NCI-H69 (cell line): ENCODE data around the gene SPCS1.
"Not testable (repeated sequence)": the region's sequence is repeated elsewhere in the genome, so short reads cannot be mapped to it uniquely, and the experiment has no call there.

Source experiments
- DNase-seq: peaks from one replicate; lab custom pipeline; 2025; lab: John Stamatoyannopoulos, UW

The SPCS1 gene

DNA sequence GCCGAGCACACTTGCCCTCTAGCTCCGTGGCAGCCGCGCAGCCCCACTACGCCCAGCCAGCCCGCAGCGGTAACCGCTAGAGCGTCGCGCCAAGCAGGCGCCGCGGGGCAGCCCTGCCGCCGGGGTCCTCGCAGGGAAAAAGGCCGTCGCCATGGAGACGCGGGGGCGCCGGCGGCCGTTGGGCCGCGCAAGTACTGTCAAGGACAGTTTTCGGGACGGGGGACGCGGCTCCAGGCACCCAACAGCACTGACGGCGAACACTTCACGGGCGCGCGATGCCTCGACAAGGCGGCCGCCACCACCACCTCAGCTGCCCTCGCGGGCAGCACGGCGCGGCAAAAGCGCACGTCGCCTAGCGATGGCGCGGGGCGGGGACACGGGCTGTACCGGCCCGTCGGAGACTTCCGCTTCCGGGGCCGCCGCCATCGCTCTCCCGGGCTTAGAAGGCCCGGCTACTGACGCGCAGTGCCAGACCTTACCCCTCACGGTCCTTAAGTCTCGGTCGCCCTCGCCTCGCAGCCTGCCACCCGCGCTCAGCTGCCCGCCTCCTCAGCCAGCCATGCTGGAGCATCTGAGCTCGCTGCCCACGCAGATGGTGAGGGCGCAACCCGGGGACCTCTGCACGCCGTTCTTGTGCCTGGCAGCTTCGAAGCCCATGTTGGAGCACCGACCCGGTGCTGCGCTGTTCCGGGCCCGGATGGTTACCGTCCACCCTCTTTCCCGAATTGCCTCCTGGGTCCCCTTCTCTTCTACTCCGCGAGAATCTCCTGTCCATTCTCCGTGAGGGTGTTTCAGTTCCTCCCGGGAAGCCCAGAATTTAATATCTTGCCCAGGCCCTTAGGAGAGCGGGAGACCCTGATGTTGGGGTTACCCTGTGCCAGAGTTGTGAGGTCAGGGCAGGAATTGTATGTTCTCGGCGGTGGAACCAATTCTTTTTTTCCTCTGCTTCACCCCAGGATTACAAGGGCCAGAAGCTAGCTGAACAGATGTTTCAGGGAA, at the start of gene SPCS1, which contains the start of gene GLT8D1:
Gene SPCS1 (plus strand): TSS at position 419 of the 999 bp plus-strand sequence. CDS start 141 bp downstream, at position 560.
Gene GLT8D1 (minus strand): TSS at position 104 of the 999 bp plus-strand sequence. CDS start 5,331 bp downstream, outside the sequence.
- peak; percentile 88 for DNase-seq

DNA sequence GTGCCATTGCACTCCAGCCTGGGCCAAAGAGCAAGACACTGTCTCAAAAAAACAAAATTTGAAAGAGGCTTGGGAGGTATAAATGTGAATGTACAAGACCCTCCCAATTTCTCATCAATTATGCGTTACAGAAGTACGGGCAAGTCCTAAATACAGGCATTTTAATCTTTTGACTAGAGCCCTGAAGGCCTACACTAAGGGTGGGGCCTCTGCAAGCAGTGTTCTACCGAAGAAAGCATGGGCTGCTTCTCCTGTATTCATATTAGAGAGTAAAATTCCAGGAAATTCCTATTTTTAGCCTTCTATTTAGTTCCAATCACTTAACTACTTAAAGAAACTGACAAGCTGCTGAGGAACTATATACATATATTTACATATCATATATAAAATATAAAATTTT, 45.9 kb upstream of the SPCS1 start:
- DNase-seq, result no peak

DNA sequence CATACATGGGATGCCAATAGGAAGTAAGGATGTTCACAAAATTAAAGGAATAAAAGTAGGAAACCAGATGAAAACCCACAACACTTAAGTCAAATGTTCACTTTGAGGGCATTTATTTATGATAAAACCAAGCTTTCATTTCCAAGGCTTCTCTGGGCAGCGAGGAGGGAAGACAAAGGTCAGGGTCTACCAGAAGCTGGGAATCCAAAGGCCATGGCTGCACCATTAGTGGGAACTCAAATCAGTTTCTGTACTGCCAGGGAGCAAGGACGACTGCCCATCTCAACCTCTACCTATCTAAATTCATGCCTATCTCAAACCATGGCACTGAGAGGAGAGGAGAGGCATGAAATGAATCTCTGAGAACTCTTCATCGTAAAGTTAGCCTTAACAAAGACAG, 42.8 kb upstream of the SPCS1 start:
- no peak for DNase-seq

DNA sequence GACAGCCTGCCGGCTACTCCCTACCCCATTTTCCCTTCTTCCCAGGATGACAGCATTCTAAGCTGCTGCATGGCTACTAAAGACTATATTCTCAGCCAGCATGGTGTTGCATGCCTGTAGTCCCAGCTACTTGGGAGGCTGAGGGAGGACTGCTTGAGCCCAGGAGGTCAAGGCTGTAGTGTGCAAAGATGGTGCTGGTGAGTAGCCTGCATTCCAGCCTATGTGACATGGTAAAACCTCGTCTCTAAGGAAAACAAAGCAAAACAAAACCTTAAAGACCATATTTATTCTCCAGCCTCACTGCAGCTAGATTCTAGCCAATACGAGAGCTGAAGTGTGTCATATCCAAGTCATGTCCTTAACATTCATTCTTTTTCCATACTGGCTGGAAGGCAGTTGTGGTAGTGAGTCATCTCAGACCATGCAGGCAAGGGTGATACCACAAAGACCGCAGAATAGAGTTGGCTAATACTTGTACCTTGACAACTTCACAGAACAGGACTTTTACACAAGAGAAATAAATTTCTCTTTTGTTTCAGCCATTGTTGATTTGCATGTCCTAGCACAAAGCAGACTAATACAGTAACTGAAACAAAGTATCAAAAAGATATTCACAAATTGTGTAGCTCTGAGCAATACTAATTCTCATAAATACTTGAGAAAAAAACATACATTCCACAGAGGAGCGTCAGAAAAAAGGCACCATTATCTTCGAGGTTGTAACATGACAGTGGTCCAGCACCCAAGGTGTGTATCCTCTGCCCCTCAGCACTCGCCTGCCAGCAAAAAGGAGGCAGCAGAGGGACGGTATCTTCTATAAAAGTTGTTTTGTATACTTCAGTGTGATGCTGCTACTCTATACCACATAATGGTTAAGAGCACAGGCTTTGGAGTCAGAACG, 35.0 kb upstream of the SPCS1 start:
- DNase-seq, result no peak

DNA sequence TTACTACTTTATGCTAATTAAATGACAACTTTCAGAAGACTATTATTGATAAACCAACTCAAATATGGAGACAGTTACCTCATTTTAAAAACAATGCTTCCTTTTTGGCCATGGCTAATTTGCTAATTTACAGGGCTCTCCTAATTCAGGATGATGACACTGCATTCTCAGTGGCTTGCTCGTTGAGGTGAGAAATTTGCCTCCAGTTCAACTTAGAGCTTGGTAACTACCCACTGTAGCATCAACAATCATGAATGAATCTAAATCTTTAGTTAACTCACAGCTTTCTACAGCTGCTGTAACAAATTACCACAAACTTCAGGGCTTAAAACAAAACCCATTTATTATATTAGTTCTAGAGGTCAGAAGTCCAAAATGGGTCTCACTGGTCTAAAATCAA, 34.2 kb upstream of the SPCS1 start:
- no peak for DNase-seq

DNA sequence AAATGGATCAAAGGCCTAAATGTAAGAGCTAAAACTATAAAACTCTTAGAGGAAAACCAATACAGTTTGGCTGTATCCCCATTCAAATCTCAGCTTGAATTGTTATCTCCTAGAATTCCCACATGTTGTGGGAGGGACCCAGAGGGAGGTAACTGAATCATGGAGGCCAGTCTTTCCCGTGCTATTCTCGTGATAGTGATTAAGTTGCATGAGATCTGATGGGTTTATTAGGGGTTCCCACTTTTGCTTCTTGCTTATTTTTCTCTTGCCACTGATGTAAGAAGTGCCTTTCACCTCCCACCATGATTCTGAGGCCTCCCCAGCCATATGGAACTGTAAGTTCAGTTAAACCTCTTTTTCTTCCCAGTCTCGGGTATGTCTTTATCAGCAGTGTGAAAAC, 29.7 kb upstream of the SPCS1 start:
- DNase-seq, result not testable (repeated sequence)

DNA sequence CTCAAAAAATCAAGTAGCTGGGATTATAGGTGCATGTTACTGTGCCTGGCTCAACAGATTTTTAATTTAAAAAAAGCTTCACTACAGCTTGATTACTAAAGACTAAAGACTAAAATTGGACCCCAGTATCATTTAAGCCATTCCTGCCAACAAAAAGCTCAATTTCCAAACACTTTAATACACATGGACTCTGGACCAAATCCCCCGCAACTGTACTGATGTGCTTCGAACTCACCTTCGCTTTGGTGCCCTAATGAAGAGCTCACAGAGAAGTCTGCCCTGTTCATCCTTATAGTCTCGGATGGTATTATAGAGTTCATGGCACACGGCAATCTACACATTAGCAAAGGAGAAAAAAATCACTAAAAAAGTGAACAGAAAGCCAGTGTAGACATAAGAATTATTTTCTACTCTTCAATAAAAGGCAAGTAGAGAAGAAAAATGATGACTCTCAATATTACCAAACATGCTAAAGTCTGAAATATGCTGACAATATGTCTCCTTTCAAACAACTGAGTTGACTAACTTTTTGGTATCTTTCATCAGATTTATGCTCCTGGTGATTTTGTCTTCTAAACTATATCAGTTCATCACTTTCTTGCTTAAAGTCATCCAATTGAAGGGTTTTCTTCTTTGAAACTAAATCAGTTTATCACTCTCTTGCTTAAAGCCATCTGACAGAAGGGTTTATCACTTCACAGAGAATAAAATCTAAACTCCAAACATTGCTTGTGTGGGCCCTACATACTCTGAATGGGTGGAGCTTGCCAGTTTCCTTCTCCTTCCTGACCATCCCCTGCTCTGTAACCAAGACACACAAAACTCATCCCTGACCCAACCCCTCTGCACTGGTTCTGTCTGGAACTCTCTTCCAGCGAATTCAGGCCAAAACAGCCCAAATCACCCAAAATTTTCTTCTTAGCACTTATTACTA, 27.4 kb upstream of the SPCS1 start:
- DNase-seq, result no peak

DNA sequence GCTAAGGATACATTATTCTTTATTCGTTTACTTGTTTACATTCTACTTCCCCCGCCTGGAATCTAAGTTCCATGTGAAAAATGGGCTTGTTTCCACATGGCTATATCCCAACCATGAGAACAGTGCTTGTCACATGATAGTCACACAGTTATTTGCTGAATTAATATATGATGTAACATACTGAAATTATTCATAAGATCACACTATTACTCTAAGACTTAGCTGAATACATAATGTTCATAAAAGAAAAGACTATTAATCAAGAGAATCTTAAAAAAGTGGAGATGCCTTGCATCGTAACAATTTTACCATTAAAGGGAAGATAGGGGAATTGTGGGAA, 26.7 kb upstream of the SPCS1 start:
- no peak for DNase-seq

DNA sequence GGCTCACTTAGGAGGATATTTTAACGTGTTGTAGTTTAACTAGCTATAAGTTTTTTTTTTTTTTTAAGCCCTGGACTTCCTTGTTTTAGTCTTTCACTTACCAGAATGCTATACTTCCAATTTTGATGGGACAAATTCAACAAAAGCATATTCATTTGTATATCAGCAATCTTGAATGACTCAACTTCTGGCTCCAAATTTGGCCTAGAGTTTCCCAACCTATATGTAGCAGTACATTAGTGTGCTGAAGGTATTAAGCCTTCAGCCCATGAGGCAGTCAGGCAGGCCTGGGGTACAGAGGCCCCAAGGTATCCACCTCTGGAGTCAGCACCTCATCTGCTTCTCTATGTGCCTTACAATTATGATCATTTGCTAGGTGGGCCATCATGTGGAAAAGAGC, 26.1 kb upstream of the SPCS1 start:
- no peak for DNase-seq

DNA sequence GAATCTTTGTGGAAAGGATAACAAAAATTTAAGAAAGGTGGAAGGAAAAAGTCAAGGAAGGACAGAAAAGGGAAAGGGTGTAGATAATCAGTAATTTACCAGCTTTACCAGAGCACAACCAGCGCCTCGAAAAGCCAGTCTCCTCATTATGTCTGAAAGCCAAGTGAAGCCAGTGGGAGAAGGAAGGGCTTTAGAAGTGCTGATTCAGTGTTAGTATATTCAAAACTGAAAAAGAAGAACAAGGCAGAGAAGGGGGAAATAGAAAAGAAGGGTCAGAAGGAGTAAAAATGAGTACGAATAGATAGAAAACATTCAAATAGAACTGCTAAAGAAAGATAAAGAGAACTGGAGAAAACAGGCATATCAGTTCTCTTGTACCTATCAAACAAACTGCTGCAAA, 24.3 kb upstream of the SPCS1 start:
- DNase-seq, result no peak

DNA sequence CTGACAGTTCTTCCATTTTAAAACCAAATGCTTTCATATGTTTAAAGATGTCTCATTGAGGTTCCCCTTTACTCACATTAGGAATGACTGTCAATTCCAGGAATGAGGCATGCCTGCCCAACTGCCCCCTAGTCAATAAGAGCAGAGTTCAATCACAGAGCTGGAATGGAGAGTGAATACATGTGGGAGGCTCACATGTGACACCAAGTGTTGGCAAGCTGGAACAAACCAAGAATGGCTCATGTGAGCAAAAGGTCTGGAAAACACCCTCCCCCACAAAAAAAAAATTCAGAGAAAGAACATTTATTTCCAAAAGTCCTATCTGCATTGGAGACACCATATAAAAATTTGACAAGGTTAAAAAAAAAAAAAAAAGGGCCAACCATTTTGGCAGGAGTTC, 23.9 kb upstream of the SPCS1 start:
- DNase-seq, result no peak

DNA sequence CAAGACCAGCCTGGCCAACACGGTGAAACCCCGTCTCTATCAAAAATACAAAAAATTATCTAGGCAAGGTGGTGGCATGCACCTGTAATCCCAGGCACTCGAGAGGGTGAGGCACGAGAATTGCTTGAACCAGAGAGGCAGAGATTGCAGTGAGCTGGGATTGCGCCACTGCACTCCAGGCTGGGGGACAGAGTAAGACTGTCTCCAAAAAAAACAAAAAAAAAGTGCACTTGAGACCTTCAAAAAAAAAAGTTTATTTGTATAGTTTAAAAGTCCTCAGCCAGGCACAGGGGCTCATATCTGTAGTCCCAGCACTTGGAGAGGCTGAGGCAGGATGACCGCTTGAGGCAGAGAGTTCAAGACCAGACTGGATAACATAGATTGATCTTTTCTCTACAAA, 22.3 kb upstream of the SPCS1 start:
- no peak for DNase-seq

DNA sequence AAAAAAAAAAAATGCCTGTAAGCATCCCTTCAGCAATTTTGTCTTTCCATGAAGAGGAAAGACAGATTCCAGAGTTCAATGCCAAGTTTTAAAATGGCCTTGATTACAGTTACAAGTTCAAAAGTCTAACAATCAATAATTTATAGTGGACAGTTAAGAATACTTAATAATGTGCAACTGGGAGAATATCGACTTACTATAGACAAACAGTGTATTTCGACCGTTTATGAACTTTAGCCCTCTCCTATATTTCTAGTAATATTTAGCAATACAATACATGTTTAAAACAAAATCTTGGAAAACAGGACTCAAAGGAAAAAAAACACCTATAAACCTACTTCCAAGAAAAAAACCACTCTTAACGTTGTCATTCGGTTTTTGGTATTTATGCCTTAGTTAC, 21.7 kb upstream of the SPCS1 start:
- DNase-seq, result no peak

DNA sequence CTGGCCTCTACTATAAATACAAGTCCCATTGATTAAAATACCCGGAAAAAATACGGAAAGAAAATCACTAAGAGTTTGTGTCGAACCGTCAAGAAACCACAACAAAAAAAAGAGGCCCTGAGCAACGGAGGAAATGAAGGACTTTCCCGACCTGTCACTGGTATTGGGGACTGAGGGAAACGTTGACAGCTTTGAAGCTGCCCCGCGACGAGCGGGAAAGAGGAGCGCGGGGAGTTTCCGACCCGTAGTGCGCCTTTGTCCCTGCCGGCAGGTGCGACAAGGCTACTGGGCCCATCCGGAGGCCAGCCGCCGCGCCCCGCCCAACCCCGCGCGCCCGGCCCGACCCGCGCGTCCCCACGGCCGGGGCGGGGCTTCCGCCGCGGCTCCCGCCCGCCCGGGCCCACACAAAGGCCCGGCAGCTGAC, 20.6 kb upstream of the SPCS1 start:
- peak; percentile 90 for DNase-seq

DNA sequence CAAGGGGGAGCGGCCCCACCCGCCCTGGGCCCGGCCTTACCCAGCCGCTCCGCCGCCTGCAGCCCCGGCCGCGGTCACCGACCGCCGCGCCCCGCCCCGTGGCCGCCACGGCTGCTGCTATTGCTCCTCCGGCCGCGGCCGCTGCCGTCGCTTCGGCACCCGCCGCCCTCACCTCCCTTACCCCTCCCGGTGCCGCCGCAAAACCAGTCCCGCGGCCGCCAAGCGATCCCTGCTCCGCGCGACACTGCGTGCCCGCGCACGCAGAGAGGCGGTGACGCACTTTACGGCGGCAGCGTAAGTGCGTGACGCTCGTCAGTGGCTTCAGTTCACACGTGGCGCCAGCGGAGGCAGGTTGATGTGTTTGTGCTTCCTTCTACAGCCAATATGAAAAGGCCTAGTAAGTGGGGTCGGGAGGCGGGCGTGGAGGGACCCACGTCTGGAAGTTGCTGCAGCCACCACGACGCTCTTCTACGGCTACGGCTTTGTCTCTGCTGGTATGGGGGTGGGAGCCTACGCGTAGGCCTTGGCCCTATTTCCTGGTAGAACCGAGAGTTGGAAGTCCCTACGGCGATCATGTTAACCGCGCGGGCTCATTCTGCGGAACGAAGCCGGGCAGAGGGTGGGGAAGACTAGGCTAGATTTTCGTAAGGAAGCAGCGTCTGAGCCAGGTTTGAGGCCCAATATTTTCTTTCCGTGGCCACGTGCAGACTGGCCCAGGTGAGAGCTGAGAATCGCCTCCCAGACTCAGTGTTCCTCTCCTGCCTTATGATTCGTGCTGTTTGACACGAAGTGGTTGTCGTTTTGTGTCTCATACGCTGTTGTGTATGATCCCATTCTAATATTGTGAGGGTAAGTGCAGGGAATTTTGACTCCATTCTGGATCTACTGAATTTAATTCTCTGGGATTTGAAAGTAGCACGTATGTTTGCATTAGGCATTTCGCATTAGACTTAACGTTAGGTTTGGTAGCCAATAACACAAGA, 19.9 kb upstream of the SPCS1 start, which contains the start of the genes GNL3 and PBRM1:
Gene GNL3 (plus strand): TSS at position 324 of the 983 bp plus-strand sequence. CDS start 61 bp downstream, at position 385.
Gene PBRM1 (minus strand): TSS at position 205 of the 983 bp plus-strand sequence.
- DNase-seq, result peak; percentile 95

DNA sequence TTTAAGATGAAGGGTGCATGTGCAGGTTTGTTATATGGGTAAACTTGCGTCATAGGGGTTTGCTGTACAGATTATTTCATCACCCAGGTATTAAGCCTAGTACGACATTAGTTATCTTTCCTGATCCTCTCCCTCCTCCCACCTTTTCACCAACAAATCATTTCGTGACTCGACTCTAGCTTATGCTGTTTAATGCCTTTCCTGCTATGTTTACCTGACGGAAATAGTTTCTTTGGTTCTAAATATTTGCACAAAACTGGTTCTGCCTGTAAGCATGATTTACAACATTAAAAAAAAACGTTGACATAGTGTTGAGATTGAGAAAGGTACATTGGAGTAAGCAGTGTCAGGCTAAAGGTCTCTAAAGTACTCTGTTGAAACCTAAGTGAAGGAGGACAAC, 17.6 kb upstream of the SPCS1 start:
- DNase-seq, result no peak

DNA sequence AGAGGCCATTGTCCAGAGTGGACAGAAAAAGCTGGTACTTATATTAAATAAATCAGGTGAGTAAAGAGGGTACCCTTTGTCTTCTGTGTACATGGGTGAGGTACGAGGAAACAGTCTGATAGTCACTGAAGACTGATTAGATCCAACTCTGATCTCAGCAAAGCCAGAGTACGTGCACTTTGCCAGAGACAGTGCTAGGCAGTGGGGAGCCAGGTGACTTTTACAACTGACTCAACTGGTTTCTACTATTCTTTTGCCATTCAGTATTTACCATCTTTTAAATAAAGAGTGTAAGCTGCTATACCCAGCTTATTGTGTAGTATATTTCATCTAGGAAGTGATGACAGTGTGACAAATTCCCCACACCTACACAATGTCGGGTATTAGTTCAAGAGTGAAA, 16.8 kb upstream of the SPCS1 start:
- no peak for DNase-seq

DNA sequence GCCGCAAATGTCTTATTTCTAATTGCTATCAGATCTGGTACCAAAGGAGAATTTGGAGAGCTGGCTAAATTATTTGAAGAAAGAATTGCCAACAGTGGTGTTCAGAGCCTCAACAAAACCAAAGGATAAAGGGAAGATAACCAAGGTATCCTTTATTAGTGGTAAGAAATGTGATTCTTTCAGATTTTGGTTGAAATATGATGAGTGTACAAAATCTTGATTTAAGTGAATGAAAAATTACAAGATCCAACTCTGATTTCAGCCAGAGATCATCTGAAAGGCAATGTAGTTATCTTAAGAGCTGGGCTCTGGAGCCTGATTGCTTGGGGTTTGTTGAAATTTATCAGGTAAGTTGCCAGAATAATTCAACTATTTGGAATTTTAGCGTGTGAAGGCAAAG, 15.3 kb upstream of the SPCS1 start:
- no peak for DNase-seq

DNA sequence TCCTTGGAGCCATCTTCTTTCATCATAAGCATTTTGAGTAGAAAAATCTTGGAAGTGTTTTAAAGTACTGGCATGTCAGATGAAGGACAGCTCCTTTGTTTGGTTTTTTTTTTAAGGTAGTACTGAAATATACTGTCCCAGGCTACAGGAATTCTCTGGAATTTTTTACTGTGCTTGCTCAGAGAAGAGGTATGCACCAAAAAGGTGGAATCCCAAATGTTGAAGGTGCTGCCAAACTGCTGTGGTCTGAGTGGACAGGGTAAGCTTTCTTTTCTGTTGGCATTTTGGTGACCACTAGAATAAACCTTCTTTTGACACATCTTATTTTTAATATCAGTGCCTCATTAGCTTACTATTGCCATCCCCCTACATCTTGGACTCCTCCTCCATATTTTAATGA, 12.8 kb upstream of the SPCS1 start:
- DNase-seq, result no peak

DNA sequence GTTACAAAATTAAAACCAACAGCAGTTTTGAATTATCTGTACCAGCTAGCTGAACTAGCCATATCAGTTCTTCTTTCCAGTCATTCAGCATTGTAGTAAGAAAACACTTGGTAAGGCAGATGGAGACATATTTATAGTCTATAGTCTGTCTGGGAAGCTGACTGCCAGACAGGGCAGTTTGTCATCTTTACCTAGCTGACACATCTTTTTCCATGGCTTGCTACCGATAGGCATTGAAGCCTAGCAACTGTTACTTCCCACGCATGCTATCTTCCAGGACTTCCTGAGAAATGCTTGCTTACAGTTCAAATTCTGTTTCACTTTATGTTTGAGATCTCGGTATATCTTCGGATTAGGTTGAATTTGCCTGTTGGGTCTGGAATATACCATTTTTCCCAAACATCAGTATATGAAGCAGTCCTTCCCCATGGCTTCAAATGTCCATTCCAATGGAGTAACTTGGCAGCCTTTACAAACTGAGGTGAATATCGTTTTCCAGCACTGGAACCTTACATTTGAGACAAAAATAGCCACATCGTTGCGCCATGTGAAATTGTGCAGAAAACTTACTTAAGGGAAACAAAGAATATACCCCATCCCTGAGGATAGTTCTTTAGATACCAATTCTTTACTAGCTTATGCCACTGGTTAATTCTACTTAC, 11.2 kb upstream of the SPCS1 start:
- DNase-seq, result no peak
